Daoy (cell line): Measurements from ENCODE around the gene CDC42EP4. TPM values are rescaled to one million over a fixed set of nuclear protein-coding genes. Genes with fewer than 3 reads are reported as not detected.

Source experiments
- DNase-seq: peaks from one replicate; pipeline ENCODE4 v3.0.0-alpha.2; 2015; ENCODE audit warnings: low read depth
- total RNA-seq: library from RNA; depleted of rRNA; stranded (reverse); fragments of >200 nt; shearing (Covaris generic); gene quantifications from 2 replicates; pipeline ENCODE4 v1.2.3, GENCODE V29; 2014; rRNA removed

The CDC42EP4 gene, protein sequence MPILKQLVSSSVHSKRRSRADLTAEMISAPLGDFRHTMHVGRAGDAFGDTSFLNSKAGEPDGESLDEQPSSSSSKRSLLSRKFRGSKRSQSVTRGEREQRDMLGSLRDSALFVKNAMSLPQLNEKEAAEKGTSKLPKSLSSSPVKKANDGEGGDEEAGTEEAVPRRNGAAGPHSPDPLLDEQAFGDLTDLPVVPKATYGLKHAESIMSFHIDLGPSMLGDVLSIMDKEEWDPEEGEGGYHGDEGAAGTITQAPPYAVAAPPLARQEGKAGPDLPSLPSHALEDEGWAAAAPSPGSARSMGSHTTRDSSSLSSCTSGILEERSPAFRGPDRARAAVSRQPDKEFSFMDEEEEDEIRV
- 39.7 and 50.5 TPM in 2 replicates for total RNA-seq

DNA sequence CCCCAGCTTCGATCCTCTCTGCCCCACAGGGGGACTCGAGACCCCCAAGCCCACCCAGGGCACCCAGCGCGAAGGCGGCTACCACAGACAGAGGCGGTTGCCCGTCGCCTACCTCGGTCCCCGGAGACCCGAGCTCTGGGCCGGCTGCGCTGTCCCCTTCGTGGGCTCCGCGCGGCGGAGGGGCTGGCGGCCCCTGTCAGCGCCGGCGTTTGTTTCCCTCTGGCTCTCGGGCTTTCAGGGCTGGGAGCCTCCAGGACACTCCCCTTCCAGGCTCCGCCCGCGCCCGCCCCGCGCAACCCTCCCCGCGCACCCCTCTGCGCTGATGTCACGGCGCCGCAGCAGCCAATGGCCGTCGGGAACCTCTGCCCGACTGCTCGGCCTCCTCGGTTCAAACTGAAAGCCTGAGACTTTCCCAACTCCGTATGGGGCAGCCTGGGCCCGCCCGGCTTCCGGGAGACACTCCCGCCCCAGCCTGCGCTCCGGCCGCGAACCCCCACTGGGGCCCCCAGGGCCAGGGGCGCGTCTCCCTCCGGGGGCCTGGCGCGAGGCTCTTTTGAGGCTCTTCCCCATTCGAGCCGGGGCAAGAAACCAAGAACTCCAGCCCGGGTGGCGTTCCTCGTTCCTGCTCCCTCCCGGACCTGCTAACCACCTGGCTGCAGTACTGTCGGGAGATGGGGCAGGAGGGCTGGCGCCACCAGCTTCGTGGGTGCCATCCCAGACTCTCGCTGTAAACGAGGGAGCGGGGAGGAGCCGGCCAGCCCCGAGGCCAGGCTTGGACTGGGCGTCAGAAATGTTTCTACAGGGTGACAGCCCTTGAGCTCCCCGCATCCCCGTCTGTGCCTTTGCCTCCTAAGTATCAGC lies at the start of gene CDC42EP4:
TSS of gene CDC42EP4 (minus strand) at position 221 of the 861 bp plus-strand sequence. CDS start 25,501 bp downstream, outside the sequence.
- DNase-seq: peak; percentile 98

DNA sequence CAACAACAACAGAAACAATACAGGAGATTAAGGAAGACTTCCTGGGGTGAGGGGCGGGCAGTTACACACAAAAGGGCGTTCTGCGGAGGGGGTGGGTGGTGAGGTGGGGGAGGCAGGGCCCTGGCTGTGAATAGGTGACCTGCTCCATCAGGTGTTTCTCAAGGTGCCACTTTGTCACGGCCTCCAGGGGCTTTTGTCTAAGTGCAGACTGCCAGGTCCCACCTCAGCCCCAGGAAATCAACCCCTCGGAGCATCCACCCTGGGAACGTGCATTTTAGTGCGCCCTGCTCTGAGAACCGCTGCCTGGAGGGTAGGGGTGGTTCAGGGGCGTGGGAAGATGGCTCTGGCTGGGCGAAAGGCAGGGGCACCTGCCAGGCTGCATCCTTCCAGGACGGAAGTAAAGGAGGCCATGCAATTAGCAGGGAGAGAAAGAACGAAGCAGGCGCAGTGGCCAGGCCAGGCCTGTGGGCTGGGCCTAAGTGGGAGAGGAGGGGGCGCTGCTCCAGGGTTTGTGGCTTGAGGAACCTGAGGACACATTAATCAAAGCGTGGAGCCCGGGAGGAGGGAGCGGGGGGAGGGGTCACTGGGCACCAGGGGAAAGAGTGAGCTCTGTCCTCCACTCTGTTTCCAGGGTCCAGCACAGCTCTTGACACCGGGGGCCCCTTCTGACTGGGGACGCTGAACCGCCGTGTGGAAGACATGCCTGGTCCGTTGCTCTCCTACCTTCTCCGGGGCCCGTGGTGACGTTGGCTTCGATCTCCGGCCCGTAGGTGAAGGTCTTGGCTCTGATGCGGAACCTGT lies 49.4 kb upstream of the CDC42EP4 start:
- no peak for DNase-seq

DNA sequence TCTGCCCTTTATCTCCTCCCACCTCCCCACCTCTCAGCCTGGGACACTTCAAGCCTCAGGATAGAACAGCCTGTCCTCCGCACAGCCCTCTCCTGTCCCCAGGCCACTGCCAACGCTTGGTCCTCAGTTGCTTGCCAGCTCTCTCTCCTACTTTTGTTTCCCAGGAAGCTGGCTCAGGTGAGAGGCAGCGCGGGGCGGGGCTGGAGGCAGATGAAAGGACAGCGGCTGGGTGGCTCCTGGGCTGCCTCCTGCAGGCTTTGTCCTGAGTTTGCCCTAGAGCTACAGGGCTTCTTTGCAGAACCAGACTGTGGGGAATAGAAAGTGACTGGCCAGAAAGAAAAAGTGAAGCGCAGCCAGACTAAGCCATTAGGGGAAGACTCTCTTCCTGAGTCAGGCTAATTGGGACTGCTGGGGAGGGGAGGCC lies 48.2 kb upstream of the CDC42EP4 start:
- no peak for DNase-seq

DNA sequence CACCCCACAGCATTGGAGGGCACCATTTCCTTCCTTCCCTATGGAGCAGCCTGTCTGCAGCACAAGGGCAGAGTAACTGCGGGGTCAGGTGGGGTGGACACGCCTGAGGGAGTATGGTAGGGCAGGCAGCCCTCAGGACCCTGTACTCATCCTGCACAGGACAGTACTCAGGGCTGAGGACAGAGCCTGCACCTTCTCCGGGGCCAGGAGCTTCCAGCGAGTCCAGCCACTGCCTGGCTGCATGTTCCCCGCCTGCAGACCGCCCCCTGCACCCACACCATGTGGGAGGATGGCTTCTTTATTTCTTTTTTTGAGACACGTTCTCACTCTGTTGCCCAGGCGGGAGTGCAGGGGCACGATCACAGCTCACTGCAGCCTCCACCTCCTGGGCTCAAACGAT lies 47.6 kb upstream of the CDC42EP4 start:
- DNase-seq: no peak

DNA sequence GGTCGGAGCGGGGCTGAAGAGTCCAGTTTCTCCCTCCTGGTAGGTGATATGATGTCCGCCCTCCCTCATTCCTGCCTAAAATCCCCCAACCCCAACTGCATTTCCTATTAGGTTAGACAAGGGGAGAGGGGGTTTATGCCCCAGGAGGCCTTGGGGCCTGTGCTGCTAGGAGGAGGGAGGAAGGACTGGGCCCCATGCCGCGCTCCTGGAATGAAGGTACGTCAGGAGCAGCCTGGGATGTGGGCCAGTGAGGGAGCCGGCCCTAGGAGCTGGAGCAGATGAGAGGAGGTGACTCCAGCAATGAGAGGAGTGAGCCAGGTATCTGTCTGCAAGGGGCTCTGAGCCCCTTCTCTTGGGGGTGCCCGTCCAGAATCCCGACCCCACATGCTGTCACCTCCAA lies 46.9 kb upstream of the CDC42EP4 start:
- no peak for DNase-seq

DNA sequence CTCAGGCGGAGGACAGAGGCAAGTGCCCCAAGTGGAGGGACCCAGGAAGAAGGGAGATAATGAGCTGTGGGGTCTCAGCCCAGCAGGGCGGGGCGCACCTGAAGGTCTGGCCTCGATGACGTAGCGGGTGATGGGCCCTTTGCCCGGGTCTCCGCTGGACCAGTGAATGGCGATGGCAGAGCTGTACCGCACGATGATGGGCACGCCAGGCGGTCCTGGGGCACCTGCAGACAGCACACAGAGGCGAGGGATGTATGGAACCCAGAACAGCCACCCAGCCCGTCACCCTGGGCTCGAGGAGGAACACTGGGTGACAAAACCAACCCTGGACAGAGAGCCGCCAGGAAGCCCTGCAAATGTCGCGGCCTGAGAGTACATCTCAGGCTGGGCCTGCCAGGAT lies 46.2 kb upstream of the CDC42EP4 start:
- no peak for DNase-seq

DNA sequence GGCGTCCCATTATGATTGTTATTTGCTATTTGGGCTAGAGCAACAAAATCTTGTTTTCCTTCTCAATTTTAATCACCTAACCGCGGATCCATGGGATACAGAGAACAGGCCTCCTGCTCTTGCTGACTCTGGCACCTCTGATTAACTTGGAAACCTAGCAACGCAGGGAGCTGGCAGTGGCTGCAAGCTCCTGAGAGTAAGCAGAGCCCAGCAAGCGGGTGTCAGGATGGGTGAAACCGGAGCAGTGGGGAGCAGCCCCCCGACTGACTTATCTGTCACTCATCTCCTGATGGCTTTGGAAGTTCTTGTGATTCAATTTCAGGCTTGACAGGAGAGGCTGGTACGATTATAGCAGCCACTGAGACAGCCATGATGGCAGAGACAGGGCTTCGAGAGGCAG lies 45.5 kb upstream of the CDC42EP4 start:
- no peak for DNase-seq

DNA sequence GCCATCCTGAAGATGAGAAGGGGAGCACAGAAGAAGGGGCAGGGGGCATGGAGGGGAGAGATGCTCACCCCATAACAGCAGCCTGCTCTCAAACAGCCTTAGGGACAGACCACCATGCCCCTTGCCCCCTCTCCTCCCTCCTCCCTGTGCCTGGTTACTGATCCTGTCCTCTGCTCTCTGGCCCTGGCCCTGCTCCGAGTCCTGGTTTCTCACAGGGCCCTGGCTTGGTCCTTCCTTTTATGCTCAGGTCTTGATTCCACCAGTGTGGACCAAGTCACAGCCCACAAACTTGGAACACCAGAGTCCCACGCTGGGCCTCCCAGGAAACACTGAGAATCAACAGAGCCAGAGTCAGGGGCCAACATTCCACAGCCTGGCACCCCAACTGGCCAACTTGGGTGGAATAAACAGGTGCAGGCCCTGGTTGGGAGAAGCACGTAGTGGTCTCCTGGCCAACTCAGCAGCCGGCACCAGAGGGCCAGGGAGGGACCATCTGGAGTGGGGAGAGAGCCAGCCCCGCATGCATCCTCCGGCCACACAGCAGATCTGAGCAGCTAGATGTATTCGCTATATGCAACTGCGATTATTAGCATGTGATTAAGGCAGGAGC lies 44.9 kb upstream of the CDC42EP4 start:
- DNase-seq: no peak

DNA sequence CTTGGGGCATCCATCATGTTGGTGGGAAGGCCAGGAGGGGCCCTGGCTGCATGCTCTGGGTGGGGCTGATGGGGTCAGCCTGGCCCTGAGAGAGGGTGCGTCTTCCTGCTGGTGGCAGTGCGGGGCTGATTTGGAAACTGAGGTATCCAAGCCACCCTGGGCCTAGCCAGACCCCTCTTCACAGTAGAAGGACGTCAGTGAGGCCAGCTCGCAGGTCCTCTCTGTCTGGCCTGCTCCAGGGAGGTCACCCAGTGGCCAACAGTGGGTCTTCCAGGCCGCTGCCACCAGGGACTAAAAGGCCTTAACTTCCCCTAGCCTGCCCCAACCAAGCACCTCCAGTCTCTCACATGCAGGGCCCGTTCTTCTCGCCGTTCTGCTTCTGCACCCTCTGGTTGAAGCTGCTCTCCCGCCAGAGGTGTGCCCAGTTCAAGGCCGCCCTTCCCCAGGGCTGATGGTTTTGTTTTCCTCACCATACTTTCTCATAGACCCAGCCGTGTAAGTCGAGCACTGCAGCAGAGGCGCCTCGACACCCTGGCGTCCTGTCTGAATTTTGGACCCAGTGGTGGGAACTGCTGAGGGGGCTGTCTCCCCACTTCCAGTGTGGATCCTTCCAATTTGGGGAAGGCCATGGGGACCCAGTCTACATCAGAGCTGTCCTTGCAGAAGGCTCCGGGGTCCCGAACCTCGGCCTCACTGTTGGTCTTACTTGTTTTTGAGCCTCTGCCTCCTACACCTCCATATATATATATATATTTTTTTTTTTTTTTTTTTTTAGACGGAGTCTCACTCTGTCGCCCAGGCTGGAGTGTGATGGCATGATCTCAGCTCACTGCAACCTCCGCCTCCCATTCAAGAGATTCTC lies 42.9 kb upstream of the CDC42EP4 start:
- no peak for DNase-seq

DNA sequence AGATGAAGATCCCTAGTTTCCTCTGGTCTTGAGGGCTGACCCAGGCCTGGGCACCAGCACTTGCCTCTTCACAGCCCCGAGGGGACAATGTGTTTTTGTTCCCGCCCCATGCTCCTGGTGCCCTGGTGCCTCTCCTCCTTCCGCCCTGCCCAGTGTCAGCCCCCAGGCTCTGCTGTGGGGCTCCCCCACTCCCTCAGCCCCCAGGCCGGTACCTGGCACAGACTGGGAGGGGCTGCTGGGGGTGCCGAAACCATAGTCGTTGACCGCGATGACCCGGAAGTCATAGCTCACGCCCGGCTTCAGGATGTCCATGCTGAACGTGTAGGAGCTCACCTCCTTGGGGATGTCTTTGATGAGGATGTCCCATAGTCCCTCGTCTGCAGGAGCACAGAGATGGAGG lies 40.5 kb upstream of the CDC42EP4 start:
- no peak for DNase-seq

DNA sequence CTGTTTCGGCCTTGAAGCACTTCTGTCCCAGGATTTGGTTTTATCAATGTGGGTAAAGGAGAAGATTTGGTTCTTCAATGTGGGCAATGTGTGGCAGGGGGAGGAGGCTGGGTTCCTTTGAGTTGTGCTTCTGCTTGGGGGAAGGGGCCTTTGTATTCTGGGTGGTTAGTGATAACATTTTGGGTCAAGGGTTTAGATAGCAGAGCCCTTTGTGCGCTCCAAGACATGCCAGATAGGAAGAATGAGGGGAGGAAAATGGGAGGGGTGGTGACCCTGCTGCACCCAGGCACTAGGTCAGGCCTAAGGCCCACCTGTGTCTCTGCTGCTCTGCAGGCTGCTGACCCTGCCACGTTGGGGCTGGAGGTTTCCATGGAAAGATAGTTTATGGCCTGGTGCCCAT lies 40.0 kb upstream of the CDC42EP4 start:
- DNase-seq: no peak

DNA sequence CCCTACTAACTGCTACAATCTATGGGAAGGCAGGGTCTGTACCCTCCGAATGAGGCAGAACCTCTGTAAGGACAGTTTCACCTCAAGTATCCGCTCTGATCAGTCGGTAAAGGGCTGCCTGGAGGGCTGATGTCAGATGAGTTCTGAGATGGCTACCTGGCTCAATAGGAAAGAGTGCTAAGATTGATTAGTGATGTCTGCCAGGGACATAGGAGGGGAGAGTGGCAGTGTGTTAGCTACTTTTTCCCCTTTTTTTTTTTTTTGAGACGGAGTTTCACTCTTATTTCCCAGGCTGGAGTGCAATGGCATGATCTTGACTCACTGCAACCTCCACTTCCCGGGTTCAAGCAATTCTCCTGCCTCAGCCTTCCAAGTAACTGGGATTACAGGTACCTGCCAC lies 39.1 kb upstream of the CDC42EP4 start:
- no peak for DNase-seq

DNA sequence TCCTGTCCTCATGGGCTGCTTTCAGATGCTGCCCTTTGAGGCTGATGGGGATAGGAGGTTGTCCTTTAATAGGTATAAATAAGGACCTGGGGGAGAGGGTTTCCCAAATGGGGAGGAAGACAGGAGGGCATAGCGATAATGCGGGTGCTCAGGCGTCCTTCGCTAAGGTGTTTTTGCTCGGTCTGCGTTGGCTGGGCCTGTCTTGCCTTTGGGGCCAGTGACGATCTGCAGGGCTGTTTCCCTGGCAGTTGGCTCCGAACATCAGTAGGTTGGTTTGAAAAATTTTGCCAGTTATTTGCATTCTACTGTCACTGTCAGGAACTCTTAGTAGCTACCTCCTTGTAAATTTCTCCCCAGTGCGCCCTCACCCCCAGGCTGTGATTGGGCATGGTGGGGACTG lies 37.8 kb upstream of the CDC42EP4 start:
- no peak for DNase-seq

DNA sequence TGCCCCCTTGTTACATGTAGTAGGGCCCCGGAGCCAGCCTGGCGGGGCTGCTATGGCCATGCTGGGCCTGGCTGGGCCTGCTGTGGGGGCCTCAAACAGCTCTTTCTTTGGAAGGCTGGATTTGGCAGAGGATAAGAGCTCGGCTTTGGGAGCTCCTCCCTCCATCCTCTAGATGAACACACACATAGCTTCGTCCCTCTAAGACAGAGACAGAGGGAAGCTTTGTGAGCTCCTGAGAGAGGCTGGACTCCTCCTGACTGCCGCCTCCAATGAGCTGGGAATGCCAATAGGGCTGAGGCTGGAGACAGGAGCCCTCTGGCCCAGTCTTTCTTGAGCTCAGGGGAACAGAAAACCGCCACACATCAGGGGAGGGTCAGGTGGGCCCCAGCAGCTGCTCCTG lies 37.3 kb upstream of the CDC42EP4 start:
- DNase-seq: no peak

DNA sequence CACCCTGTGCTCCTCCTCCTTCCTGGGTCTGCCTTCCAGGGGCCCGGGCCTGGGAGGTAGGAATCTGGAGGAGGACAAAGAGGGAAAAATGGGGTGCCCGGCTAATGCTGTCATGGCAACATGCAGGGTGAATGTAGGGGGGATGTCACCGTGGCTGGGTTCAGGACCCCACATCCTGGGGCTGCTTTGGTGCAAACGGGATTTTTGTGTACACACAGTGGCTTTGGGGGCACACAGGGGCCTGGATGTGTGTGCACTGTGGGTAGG lies 37.0 kb upstream of the CDC42EP4 start:
- no peak for DNase-seq

DNA sequence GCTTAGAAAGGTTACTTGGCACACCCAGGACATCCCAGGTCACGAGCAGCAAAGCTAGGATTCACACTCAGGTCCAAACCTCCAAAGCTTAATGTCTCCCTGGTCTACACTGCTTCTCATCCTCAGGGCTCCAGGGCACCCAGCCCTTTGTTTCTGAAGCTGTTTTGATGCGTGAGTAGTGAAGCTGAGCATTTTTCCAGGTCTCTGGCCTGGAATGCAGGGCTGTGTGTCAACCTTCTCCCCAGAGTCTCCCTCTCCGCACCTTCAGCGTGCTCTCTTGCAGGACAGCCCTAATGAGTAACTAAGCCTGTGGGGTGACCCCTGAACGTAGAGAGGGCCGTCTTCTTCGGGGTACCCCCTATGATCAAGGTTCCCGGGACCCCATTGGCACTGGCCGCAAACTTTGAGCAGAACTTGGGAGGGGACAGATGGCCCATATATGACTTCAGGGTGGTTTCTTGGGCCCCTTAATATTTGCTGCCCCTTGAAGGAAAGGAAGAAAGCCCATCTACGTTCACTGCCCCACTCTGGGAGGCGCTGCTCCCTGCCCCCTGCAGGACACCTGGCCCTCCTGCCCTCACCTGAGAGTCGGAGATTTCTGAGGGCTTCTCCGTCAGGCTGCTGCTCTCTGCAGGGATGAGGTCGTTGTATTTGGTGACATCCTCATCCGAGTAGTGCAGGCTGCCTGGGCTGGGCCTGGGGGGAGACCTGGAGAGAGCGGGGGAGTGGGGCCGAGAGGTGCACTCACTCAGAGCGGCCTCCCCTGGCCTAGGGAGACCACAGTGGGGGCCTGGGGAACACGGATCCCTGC lies 36.4 kb upstream of the CDC42EP4 start:
- DNase-seq: no peak

DNA sequence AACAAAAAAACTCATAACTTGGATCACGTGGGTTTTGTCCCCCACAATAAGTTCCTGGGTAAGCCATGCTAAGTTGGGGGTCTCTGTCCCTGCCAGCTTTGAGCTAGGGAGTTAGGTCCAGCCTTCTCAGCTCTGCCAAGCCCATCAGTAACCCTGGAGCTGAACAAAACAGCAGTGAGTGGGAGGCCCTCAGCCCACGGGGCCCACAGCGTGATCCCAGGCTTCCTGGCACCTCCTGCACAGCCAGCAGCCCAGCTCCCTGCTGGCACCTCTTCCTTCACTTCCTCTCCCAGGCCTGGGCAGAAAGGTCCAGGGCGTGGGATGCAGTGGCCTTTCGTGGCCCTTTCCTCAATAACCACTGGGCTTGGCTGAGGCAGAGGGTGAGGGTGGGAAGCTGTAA lies 35.5 kb upstream of the CDC42EP4 start:
- DNase-seq: no peak

DNA sequence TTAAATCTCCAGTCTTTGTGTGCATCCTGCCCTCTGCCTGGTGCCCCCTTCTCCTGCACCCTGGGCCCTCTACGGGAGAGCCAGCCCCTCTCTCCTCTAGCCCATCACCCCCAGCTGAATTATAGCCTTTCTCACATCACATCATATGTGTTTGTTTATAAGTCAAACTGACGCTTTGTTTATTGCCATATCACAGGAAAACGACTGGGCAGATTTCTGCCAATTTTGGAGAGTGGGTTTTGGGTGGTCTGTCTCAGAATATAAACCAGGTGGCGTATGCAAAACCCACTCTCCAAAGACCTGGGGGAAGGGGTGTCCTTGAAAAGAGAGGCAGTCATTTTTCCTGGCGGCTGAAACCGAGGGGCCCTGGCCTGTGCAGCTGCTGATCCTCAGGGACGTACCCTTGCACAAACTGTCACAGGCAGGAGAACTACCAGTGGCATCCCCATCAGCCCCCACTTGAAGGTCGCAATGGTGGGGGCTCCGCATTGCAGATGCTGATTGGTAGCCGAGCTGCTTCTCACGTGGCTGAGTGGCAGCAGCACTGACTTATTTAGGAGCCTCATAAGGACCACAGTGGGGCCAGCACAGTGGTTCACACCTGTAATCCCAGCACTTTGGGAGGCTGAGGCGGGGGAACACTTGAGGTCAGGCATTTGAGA lies 34.8 kb upstream of the CDC42EP4 start:
- no peak for DNase-seq

DNA sequence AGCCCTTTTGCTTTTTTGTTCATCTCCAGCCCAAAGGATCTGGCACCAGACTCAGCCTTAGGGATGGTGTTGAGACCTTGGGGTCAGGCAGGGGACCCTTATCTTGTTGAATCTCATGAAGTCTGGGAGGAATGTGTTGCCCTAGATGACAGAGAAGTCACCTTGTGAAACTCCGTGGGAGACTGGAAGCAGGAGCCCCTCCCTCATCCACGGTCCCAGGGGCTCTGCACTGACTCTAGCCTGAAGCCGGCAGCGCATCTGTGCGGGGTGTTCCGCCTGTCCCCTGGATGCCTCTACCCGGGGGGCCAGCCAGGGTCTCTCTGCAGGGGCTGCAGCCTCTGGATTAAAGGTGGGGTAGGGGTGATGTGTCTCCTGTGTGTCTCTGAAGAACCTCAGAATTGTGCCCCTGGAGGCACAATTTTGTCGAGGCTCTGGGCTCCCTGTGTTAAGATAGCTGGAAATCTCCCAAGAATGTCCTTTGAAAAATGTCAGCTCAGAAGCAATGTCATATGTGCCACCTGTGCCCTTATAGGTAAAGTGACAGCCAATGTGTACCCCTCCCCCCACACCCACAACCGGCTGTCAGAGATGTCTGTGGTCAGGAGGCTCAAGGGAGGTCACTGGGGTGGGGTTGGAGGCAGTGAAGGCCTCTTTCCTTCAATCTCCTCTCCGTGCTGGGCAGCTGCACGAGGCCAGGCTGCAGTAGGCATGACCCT lies 32.1 kb upstream of the CDC42EP4 start:
- DNase-seq: no peak
